ENCODE measurements around the gene ASIC1.

ASIC1 gene

DNA sequence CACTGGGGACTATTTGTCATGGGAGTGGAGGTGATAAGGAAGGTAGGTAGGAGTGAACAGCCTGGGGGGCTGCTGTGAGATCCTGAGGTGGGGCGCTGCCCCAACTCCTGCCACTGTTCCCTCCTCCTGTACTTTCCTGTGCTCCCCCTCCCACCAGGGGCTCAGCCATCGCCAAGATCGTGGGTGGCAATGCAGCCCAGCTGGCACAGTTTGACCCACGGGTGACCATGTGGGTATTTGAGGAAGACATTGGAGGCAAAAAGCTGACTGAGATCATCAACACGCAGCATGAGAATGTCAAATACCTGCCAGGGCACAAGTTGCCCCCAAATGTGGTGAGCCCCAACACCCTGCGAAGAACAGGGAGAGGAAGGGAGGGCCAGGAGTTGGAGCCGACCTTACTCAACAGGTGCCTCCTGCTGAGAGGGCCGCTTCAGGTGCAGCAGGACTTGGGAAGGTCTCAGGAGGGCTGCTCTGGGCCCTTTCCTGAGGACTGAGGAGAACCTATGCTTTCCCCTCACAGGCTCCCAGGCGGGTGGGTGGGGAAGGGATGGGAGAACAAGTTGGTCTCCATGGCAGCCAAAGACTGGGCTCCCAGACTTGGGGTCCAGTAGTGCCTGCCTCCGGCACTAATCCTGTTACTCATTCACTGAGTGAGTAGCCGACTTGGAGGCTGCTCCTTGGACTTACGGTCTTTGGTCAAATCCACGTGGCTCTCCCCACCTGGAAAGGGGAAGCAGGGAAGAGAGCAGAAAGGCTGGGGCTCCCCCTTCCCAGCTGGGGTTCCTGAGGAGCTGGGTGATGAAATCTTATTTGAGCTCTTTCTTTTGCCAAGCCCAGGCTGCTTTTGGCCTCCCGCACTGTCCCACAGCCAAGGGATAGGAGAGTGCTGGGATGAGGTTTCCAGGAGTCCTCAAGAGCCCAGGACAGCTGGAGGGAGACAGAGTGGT lies 47.3 kb downstream of the ASIC1 start:
- in situ Hi-C loops (cut with MboI; ENCODE audit: low sequenced_read_pairs): no loop called here

DNA sequence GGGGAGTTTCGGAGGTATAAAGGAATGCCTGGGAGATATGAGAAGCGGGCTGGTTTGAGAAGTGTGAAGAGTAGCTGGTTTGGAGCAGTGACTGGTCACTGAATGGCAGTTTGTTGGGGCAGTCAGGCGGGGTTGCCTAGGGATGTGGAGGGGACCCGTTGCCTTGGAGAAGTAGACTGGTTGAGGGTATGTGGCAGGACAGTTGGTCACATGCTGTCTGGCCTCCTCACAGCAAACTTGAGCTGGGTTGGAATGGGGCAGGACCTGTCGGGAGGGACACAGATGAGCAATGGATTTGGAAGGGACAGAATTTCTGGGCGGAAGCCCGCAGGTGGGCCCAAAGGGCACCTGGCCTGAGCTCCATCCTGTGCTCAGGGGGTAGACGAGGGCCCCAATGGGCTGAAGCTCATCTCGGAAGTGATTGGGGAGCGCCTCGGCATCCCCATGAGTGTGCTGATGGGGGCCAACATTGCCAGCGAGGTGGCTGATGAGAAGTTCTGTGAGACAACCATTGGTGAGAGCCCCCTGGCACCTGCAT lies 48.6 kb downstream of the ASIC1 start:
- in situ Hi-C loops (cut with MboI; ENCODE audit: low sequenced_read_pairs): no loop called here

DNA sequence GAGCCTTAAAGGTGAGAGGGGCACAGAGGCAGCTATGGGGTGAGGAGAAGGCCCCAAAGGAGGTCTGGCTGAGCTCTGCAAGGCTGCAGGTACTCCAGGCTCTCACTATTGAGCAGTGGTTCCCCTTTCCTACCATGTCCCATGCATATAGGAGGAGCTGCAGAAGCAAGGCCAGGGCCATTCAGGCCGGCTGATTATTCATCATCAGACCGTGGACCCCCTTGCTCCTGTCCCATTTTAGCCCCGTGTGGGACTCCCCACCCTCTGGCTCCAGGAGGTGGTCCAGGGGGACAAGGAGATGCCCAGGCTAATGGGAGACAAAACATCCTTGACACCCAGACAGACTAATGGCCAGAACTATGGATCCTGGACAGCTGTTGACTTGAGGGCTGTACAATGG lies 49.5 kb downstream of the ASIC1 start:
- in situ Hi-C loops (cut with MboI; ENCODE audit: low sequenced_read_pairs): no loop called here

DNA sequence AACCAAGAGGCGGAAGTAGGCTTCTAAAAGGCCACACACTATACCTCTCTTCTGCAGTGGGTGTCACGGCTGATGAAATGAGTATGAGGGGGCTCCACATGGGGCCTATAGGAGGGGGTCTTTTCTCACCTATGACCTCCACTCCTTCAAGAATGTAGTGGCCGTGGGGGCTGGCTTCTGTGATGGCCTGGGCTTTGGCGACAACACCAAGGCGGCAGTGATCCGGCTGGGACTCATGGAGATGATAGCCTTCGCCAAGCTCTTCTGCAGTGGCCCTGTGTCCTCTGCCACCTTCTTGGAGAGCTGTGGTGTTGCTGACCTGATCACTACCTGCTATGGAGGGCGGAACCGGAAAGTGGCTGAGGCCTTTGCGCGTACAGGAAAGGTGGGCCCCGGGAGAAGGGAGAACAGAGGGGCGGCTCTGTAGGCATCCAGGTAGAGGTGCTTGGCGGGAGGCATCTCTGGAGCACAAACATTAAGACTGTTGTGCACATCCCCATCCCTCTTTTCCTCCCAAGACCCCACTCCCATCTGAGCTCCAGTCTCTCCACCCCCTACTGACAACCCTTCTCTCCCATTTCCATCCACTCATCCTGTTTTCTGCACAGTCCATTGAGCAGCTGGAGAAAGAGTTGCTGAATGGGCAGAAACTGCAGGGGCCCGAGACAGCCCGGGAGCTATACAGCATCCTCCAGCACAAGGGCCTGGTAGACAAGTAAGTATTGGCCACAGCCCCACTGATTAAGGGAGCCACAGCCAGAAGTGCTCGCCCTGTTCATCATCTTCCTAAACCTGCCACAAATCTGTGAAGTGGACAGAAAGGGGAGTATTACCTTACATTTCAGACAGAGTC lies 50.2 kb downstream of the ASIC1 start:
- in situ Hi-C loops (cut with MboI; ENCODE audit: low sequenced_read_pairs): no loop called here

DNA sequence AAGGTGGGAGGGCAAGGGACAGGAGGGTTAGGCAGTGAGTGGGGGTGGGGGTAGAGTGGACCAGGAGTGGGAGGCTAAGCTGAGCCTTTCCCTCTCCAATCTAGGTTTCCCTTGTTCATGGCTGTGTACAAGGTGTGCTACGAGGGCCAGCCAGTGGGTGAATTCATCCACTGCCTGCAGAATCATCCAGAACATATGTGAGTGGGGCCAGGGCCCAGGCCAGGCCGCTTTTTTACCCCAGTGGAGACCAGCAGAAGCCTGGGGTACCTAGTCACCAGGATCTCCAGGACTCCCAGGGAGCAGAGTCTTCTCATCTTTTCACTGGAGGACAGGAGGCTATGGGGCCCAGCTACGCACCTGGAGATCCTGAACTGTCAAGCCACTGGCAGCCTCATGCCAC lies 51.9 kb downstream of the ASIC1 start:
- in situ Hi-C loops (cut with MboI; ENCODE audit: low sequenced_read_pairs): no loop called here

DNA sequence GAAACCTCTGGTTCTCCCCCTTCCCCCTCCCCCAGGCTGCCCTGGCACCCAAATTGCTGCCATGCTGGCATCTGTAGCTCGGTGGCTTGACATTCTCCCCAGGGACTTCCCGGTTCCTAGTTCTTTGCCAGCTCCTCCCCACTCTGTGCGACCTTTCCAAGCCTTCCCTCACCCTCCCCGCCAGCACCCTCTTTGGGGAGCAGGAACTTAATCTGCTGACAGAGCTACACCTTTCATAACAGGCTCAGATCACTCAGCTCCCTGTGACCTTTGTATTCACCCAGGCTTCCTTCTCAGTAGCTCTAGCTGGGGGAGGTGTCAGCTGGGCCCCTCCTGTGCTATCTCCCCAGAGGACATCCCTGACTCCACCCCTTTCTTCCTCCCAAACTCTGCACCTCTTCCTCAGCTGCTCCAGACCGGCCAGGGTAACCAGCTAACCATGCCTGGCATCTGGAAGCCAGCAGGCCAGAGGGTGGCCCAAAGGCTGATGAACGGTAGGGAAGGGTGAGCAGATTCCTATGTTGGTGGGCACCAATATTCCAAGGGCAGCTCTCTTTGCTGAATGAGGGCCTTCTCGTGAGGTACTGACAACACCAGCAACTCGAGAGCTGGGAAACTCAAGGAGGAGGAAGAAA lies 52.8 kb downstream of the ASIC1 start:
- in situ Hi-C loops (cut with MboI; ENCODE audit: low sequenced_read_pairs): no loop called here

DNA sequence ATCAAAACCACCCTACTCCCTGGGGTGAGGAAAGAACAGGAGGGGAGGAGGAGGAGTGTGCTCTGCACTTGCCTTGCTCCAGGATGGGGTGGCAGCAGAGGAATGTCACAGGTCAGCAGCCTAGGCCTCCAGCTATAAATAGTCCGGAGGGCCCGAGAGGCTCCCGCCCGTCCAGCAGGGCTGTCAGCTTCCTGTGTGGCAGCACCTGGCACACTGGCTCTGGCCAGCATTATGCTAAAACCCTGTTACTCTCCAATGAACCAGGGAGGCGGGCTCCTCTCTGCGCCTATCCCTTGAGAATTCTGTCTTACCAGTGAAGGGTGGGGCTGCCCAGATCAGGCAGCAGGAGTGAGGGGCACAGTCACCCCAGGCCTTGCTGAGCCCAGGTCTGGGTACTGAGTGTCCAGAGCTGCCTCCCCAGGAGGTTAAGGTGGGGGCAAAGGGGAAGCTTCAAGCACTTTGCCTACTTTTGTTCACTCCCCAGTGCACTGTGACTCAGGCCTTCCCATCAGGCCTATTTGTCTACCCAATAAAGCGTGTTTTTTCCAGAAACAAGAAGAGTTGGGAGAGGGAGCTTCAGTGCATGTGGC lies 53.5 kb downstream of the ASIC1 start:
- in situ Hi-C loops (cut with MboI; ENCODE audit: low sequenced_read_pairs): no loop called here

DNA sequence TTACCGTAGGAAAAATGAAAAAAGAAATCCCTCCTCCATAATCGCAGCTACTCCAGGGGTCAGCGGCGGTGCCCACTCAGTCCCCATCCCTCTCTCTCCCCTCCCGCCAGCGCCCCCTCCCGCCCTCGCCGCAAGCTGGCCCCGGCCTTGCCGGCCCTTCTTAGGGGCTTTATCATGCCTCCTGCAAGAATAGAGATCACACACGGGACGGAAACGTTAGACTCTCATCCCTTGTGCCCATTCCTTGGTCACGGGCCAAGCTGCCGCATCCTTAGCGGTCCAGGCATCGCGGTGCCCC lies 53.9 kb downstream of the ASIC1 start:
- in situ Hi-C loops (cut with MboI; ENCODE audit: low sequenced_read_pairs): no loop called here

DNA sequence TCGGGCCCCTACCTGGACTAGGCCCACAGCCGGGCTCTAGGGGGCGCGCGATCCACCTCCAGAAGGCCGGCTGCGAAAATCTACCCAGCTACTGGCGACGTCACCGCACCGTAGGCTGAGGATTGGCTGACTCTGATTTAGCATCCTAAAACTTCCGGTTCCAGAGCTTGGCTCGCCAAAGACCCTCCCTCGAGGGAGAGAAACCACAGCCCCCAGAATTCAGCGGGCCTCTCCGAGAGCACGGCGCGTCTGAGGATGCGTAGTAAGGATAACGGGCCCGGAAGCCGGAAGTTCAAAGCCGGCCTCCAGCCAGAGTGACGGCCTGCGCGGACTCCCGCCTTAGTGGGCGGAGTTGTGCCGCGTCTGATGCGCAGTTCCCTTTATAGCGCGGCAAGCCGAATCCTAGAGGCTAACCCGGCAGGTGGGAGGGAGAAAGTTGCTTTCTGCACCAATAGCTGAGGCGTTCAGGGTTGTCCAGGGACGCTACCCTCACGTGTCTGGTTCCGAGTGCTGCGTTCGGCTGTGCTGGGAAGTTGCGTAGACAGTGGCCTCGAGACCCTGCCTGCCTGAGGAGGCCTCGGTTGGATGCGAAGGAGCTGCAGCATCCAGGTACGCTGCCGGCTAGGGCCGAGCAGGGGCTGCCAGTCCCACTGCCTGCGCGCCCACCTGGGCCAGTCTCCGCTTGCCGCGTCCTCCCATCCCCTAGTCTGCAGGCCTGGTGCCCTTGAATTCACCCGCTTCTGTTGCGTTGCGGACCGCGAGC lies 54.5 kb downstream of the ASIC1 start, which contains the start of gene COX14:
TSS of gene COX14 (plus strand) at position 544 of the 763 bp plus-strand sequence. CDS start 7,808 bp downstream, outside the sequence.
- in situ Hi-C loops (cut with MboI; ENCODE audit: low sequenced_read_pairs): no loop called here

DNA sequence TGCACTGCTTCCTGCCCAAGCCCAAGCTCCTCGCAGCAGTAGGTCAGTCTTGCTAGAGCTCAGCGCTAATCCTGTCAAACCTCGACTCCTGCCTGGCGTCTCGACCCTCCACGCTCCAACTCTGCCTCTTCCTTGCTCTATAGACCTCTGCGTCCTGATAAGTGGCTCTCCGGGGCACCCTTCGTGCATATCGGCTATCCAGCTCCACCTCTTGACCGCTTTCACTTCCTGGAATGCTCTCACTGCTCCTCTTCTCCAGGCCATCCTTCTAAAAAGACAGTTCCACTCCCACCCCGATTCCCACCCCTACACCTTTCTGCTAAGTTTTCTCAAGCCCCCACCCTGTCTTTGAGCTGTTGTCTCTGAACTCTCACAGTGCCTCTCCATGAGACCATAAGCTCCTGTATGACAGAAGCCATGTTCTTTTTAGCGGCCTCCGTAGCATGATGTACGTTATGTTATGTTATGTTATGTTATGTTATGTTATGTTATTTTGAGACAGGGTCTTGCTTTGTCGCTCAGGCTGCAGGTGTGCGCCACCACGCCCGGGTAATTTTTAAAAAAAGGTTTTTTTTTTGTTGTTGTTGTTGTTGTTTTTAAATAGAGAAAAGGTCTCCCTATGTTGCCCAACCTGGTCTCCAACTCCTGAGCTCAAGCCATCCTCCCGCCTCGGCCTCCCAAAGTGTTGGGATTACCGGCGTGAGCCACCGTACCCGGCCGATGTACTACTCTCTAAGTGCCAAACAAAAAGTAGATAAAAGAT lies 55.2 kb downstream of the ASIC1 start:
- in situ Hi-C loops (cut with MboI; ENCODE audit: low sequenced_read_pairs): no loop called here

DNA sequence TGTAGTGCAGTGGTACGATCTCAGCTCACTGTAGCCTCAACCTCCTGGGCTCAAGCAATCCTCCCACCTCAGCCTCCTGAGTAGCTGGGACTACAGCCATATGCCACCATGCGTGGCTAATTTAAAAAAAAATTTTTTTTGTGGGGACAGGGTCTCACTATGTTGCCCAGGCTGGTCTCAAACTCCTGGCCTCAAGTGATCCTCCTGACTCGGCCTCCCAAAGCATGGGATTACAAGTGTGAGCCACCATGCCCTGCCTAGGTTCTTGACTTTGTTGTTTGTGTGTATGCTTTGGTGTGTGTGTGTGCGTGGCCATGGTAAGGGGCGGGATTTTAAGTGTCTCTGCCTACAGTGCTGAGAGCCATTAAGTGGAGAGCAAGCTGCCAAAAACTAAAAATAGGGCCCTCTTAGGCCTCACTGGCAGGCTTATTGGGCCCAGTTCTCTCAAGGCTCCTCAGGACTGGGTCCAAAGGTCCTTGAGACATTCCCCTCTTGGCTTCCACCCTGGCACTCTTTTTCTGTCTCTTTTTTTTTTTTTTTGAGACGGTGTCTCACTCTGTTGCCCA lies 59.7 kb downstream of the ASIC1 start:
- in situ Hi-C loops (cut with MboI; ENCODE audit: low sequenced_read_pairs): no loop called here

DNA sequence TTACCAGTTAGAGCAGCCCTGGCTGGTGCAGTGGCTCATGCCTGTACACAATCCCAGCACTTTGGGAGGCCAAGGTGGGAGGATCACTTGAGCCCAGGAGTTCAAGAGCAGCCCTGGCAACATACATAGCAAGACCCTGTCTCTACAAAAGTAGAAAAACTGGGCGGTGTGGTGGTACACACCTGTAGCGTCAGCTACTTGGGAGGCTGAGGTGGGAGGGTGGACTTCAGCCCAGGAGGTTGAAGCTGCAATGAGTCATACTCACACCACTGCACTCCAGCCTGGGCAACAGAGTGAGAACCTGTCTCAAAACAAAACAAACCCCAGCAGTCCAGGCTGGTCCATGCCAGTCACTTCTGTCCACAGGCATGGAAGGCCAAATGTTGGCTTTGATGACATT lies 62.0 kb downstream of the ASIC1 start:
- in situ Hi-C loops (cut with MboI; ENCODE audit: low sequenced_read_pairs): no loop called here

DNA sequence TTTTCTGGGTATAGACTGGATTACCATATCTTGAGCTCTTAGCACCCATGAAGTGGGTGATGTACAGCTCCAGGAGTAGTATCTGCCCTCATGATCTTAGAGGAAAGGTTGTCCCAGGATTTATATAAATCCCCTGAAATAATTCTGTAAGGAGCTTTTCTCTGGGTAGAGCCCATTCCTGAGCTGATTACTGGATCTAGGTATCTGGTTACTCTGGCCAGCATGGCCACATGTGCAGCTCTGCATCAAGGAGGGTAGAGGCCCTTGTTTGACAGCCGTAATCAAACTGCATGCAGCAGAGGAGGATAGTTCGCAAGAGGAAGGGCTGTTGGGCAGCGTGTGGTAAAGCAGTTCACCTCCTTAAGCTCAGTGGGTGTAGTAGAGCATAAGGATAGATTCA lies 63.1 kb downstream of the ASIC1 start:
- in situ Hi-C loops (cut with MboI; ENCODE audit: low sequenced_read_pairs): no loop called here

DNA sequence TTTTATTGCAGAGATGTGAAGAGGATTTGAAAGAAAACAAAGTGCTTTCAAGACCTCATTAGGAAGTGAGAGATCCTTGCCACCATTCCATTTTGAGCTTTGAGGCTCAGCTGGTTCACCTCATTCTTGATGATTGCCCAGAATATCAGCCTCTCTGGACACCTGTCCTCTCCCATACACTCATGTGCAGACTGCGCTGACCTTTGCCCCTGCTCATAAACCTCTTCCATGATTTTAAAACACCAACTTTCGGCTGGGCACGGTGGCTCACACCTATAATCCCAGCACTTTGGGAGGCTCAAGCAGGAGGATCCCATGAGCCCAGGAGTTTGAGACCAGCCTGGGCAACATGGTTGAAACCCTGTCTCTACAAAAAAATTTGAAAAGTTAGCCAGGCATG lies 63.6 kb downstream of the ASIC1 start:
- in situ Hi-C loops (cut with MboI; ENCODE audit: low sequenced_read_pairs): no loop called here

DNA sequence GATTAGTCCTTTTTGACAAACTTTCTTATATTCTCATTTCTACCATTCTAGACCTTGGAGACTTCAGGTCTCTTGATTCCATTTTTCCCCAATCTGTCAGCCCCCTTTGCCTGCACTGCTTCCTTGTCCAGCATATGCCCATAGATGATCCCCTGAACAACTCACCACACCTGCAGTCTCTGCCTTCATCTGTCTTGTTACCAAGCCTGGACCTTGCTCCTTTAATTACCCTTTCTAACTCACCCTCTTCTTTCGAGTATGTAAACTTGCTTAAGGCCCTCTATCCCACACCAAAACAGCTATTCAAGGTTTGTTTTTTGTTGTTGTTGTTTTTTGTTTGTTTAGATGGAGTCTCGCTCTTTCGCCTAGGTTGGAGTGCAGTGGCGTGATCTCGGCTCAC lies 64.2 kb downstream of the ASIC1 start:
- in situ Hi-C loops (cut with MboI; ENCODE audit: low sequenced_read_pairs): no loop called here

DNA sequence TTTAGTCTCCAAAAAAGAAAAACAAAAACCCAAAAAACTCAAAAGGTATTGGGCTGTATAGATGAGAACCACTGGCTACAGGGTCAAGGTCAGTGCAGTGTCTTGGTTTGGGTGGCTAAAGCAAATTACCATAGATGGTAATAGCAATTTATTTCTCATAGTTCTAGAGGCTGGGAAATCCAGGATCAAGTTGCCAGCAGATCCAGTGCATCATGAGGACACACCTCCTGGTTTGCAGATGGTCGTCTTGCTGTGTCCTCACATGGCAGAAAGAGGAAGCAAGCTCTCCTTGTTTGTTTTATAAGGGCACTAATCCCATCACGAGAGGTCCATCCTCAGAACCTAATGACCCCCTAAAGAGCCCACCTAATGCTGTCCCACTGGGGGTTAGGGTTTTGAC lies 65.8 kb downstream of the ASIC1 start:
- in situ Hi-C loops (cut with MboI; ENCODE audit: low sequenced_read_pairs): no loop called here

DNA sequence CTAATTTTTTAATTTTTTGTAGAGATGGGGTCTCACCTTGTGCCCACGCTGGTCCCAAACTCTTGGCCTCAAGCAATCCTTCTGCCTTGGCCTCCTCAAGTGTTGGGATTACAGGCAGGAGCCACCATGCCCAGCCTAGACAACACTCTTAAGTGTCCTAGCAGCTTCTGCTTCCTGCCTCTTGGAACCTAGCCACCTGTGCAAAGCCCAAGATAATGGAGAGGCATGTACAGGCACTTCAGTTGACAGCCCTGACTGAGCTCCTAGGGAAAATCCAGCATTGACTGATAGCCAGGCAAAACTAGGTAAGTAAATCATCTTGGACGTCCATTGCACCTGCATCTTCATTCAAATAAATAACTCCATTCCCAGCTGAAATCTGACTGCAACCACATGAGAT lies 70.2 kb downstream of the ASIC1 start:
- in situ Hi-C loops (cut with MboI; ENCODE audit: low sequenced_read_pairs): no loop called here

DNA sequence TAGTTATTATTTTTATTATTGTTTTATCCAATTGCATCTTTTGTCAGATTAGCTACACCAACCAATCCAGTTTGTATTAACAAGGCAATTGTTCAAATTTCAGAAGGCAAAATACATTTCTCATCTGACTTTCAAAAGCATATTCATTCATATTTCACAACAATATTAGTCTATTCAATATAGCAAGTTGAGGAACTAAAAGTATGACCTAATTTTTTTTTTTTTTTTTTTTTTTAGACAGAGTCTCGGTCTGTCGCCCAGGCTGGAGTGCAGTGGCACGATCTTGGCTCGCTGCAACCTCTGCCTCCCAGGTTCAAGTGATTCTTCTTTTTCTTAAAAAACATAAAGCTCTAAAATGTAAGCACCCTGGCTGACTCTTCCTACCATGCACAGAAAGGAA lies 71.9 kb downstream of the ASIC1 start:
- in situ Hi-C loops (cut with MboI; ENCODE audit: low sequenced_read_pairs): no loop called here

DNA sequence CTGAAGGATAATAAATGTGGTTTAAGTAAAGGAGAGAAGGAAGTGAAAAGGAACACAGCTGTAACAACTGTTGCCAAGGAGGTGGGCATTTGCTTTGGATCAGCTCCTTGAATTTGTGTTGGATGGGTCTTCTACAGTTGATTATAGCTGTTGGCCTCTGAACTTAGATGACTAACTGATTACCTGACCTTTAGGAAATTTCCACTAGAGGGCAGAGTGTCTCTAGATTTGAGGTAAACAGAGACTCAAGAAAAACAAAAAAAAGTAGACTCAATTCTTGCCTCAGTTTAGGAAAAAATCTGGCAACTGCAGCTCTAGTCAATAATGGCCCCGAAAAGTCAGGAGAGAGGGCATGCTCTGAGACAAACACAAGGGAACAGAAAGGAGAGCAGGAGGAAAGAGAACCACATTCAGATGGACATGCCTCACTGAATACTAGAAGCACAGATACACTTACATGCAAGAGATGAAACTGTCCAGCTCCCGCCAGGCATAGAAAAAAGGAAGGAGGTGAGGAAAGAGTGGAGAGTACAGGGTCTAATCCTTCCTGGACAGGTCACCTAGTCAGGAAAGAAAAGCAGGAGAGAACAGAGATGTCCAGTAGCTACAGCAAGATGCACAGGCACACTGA lies 75.2 kb downstream of the ASIC1 start:
- in situ Hi-C loops (cut with MboI; ENCODE audit: low sequenced_read_pairs): no loop called here
